Karpas-422 (cell line): ENCODE measurements around the gene MVD. TPM values are rescaled to one million over a fixed set of nuclear protein-coding genes. Genes with fewer than 3 reads are reported as not detected.

Source experiments
- DNase-seq: peaks from one replicate; pipeline ENCODE4 v3.0.0-alpha.2; 2015
- H2AFZ ChIP-seq: fragments of 200-600 bp; sonication (generic); 2 replicates; pipeline ENCODE4 v1.6.1; 2014; ENCODE audit warnings: antibody characterized with exemption, low read length, mixed read lengths
- H3K27ac ChIP-seq: fragments of 200-600 bp; sonication (generic); 2 replicates; pipeline ENCODE4 v1.5.1; 2014; ENCODE audit warnings: mild to moderate bottlenecking, low read length, moderate library complexity
- H3K27me3 ChIP-seq: fragments of 200-600 bp; sonication (generic); 2 replicates; pipeline ENCODE4 v1.6.1; 2014; ENCODE audit warnings: low read length, mixed read lengths
- H3K36me3 ChIP-seq: fragments of 200-600 bp; sonication (generic); 2 replicates; pipeline ENCODE4 v1.6.1; 2014; ENCODE audit warnings: low read length, mixed read lengths; ENCODE audit not compliant: insufficient read depth
- H3K4me1 ChIP-seq: fragments of 200-600 bp; sonication (generic); 2 replicates; pipeline ENCODE4 v1.6.1; 2014; ENCODE audit warnings: mild to moderate bottlenecking, low read length, mixed read lengths
- H3K4me2 ChIP-seq: fragments of 200-600 bp; sonication (generic); 2 replicates; pipeline ENCODE4 v1.6.1; 2014; ENCODE audit warnings: low read length, low read depth, mild to moderate bottlenecking; ENCODE audit not compliant: poor library complexity, severe bottlenecking
- H3K4me3 ChIP-seq: fragments of 200-600 bp; sonication (generic); 2 replicates; pipeline ENCODE4 v1.5.1; 2014; ENCODE audit warnings: mild to moderate bottlenecking, antibody characterized with exemption, low read length, mixed read lengths
- H3K79me2 ChIP-seq: fragments of 200-600 bp; sonication (generic); 2 replicates; pipeline ENCODE4 v1.6.1; 2014; ENCODE audit warnings: mild to moderate bottlenecking, low read length, mixed read lengths
- H3K9ac ChIP-seq: fragments of 200-600 bp; sonication (generic); 2 replicates; pipeline ENCODE4 v1.6.0; 2014; ENCODE audit warnings: low read length
- H3K9me2 ChIP-seq: fragments of 200-600 bp; sonication (generic), shearing (Covaris generic); replicated peaks from 2 replicates; pipeline ENCODE4 v1.6.0; 2014; ENCODE audit warnings: mild to moderate bottlenecking, low read length, moderate library complexity; ENCODE audit not compliant: insufficient read depth
- H3K9me3 ChIP-seq: fragments of 300-700, 200-600 bp; sonication (generic); 2 replicates; pipeline ENCODE4 v1.6.1; 2014; ENCODE audit warnings: low read length, mixed read lengths
- H4K20me1 ChIP-seq: fragments of 200-600 bp; sonication (generic); 2 replicates; pipeline ENCODE4 v1.6.1; 2014; ENCODE audit warnings: mild to moderate bottlenecking, antibody characterized with exemption, low read length, low read depth; ENCODE audit not compliant: insufficient read depth
- total RNA-seq: library from RNA; depleted of rRNA; stranded (reverse); fragments of >200 nt; shearing (Covaris generic); gene quantifications from 2 replicates; pipeline ENCODE4 v1.2.3, GENCODE V29; 2014; ENCODE audit warnings: low replicate concordance

MVD gene
- total RNA-seq, 1 experiment from 2014 or later = 35.0 TPM

DNA sequence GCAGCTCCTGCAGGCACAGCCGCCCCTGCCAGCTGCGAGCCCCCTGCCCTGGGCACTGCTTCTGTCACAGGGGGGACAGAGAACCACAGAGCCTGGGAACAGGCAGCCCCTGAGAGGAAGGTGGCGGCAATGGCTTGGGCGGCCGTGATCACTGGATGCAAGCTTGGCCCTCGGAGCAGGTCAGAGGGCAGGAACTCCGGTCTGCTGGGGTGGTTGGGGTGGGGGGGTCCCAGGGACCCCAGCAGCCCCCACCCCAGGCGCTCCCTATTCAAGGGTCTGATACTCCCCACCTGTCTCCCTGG lies 10.2 kb downstream of the MVD start:
- H3K27me3 ChIP-seq = no peaks in the 10 kb centered on the region
- no peaks in the 10 kb centered on the region; the same call in 1 of the 2 replicates for H3K36me3 ChIP-seq
- H3K4me1 ChIP-seq = peaks cover 34% of the 10 kb centered on the region
- no peak overlapping the region for H3K4me3 ChIP-seq
- H3K9me2 ChIP-seq = no peaks in the 10 kb centered on the region
- no peak for DNase-seq
- peak overlapping the region; percentile 97 for H3K4me2 ChIP-seq
- H3K9me3 ChIP-seq = no peaks in the 10 kb centered on the region
- no peak overlapping the region for H3K27ac ChIP-seq
- peaks cover 18% of the 10 kb centered on the region for H3K79me2 ChIP-seq
- H3K9ac ChIP-seq = 0 out of 2 replicates have a peak overlapping the region, but pooled peaks have one; percentile 99
- no peak overlapping the region for H2AFZ ChIP-seq
- H4K20me1 ChIP-seq = peaks cover 25% of the 10 kb centered on the region

DNA sequence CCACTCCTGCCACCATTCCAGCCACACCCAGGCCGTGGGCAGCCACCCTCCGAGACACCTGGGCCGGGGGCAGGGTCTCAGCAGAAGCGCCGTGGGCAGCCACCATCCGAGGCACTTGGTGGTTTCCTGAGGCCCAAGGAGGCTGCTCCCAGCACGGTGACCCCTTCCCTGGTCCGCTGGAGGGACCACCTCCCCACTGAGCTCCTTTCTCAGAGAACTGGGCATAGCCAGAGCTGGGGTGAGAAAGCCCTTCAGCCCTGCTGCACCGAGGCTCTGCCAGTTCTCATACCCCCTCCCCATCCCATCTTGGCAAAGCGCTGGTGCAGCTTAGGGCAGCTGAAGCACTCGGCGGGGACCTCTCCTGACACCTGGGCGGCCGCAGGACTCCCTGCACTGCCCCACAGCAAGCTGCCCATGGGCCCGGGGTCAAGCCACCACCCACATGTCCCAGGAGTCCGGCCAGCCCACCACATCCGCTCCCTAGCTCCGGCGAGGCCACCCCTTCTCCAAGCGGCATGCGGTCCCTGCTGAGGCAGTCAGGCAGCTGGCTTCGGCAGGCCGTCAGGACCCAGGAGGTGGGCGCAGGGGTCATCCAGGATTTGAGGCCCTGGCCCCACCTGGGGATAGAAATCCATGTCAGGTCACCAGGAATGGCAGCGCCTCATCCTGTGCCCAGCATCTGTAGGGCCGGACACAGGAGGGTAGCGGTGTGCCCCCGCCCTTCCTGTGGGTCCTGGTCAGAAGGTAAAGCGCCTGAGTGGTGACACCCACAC lies 10.7 kb downstream of the MVD start:
- DNase-seq = no peak
- Histone ChIP-seq H2AFZ (no peak overlapping the region), H3K36me3 (no peaks in the 10 kb centered on the region; the same call in 1 of the 2 replicates), H4K20me1 (peaks cover 29% of the 10 kb centered on the region), H3K4me3 (peak overlapping the region; percentile 100), H3K9me2 (no peaks in the 10 kb centered on the region), H3K27me3 (no peaks in the 10 kb centered on the region), H3K9ac (peak overlapping the region; percentile 99), H3K4me1 (peaks cover 34% of the 10 kb centered on the region), H3K4me2 (peak overlapping the region; percentile 97), H3K9me3 (no peaks in the 10 kb centered on the region), H3K27ac (peak overlapping the region; percentile 94), H3K79me2 (peaks cover 18% of the 10 kb centered on the region)

DNA sequence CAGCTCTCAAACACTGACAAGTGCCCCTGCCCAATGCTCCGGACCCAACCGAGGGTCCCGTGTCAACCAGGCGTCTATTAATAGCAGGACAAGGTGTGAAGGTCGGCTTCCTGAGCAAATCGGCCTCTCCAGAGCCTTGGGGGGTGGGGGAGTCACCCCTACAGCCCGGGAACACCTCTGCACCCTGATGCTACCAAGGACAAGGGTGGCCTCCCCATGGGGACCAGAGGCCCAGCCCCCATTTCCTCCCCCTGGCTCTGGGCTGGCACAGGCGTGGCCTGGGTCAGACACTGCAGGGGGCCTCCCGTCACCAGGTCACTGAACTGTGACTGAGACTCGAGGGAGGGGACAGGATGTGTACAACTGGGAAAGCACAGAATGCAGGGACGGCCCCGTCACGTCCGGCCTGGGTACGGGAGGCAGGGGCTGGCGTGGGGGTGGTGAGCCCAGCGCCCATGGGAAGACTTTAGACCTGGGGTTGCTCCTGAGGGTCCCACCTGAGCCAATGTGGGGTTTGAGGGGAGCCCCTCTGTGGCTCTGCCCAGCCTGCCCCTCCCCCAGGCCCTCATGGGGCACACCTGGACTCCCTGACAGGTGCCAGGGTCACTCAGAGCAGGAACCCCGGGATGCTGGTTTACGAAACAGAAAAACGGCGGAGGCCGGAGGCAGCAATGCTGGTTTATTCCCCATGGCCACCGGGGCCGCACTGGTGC lies 11.5 kb downstream of the MVD start:
- DNase-seq = peak; percentile 95

DNA sequence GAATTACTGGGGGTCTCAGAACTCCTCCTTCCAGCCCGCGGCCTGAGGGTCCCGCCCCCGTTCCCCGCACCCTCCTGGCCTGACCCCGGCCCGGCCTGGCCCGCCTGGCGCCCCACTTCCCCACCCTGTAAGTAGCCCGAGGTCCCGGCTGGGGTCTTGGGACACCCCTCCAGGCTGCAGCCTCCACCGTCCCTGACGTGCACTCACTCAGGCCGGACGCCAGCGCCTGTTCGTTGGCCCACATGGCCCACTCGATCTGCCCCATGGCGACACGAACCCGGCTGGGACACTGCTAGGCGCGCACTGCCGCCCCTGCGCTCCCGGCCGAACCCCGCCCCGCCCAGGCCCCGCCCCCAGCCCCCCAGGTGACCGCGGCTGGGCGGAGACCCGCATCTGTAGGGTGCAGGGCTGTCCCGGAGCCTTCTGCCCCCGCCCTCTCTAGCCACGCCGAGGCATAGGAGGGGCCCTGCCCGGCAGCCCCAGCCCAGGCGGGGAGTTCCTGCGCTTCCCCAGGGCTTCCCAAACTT lies 12.1 kb downstream of the MVD start, which contains the start of gene CYBA:
Gene CYBA (minus strand): TSS at position 305 of the 527 bp plus-strand sequence. CDS start 40 bp downstream, at position 265.
- peak within 1 kb of the TSS; percentile 99 for H3K9ac ChIP-seq
- no peaks in the 10 kb centered on the region for H3K27me3 ChIP-seq
- peak within 1 kb of the TSS; percentile 100 for H3K4me3 ChIP-seq
- peaks cover 34% of the 10 kb centered on the region for H4K20me1 ChIP-seq
- H3K27ac ChIP-seq = peak within 1 kb of the TSS; percentile 94
- H2AFZ ChIP-seq = no peak within 1 kb of the TSS; the same call in 1 of the 2 replicates
- no peaks in the 10 kb centered on the region for H3K9me2 ChIP-seq
- H3K36me3 ChIP-seq = no peaks in the 10 kb centered on the region; the same call in 1 of the 2 replicates
- peak within 1 kb of the TSS; percentile 97 for H3K4me2 ChIP-seq
- H3K4me1 ChIP-seq = peaks cover 34% of the 10 kb centered on the region
- peaks cover 18% of the 10 kb centered on the region for H3K79me2 ChIP-seq
- no peaks in the 10 kb centered on the region for H3K9me3 ChIP-seq
- DNase-seq = peak; percentile 95

More for the DNA sequence above, 11.5 kb downstream of the MVD start:
- no peaks in the 10 kb centered on the region; the same call in 1 of the 2 replicates for H3K36me3 ChIP-seq
- no peaks in the 10 kb centered on the region for H3K27me3 ChIP-seq
- peak overlapping the region; percentile 94 for H3K27ac ChIP-seq
- no peaks in the 10 kb centered on the region for H3K9me3 ChIP-seq
- peaks cover 31% of the 10 kb centered on the region for H4K20me1 ChIP-seq
- H3K9ac ChIP-seq = peak overlapping the region; percentile 99
- H3K79me2 ChIP-seq = peaks cover 18% of the 10 kb centered on the region
- peak overlapping the region; percentile 97 for H3K4me2 ChIP-seq
- no peak overlapping the region for H2AFZ ChIP-seq
- H3K4me1 ChIP-seq = peaks cover 34% of the 10 kb centered on the region
- H3K4me3 ChIP-seq = peak overlapping the region; percentile 100
- no peaks in the 10 kb centered on the region for H3K9me2 ChIP-seq

DNA sequence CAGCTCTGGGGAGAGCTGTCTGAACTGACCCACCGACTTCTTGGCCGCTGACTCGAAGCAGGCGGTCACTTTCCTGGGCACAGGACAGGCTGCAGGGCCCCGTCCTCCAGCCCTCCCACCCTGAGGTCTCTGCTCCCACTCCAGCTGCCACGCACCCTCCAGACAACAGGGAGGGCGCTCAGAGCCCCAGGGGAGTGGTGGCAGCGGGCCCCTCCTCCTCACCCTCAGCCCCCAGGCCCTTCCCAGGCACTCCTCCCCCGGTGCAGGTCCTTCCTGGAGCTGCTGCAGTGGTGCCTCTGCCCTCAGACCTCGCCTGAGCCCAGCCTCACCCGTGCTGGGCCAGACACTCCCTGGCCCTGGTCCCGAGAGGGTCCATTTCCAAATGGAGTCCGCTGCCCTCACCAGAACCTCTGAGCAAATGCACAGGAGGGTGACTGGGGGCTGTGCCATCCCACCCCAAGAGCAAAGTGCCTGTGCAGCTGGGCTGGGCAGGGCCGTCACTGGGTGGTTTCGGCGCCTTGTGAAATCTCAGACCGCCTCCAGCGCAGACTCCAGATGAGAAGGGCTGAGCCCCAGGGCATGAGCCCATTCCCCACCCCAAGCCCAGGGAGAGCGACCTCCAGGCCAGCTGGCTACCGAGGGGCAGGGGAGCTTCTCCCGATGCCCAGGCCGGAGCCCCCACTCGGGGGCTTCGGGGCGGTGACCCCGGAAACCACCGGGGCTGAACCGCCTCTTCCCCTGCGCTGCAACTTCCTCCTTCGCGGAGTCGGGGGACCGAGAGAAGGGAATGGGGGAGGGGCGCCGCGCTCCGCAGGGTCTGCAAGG lies 12.8 kb downstream of the MVD start:
- Histone ChIP-seq H3K79me2 (peaks cover 18% of the 10 kb centered on the region), H3K4me2 (peak overlapping the region; percentile 97), H3K36me3 (no peaks in the 10 kb centered on the region; the same call in 1 of the 2 replicates), H3K4me3 (peak overlapping the region; percentile 100), H3K9ac (peak overlapping the region; percentile 99), H3K4me1 (peaks cover 34% of the 10 kb centered on the region), H2AFZ (no peak overlapping the region; the same call in 1 of the 2 replicates), H3K27me3 (no peaks in the 10 kb centered on the region), H3K9me2 (no peaks in the 10 kb centered on the region), H3K9me3 (no peaks in the 10 kb centered on the region), H4K20me1 (peaks cover 34% of the 10 kb centered on the region), H3K27ac (peak overlapping the region; percentile 94)
- DNase-seq = peak; percentile 81

DNA sequence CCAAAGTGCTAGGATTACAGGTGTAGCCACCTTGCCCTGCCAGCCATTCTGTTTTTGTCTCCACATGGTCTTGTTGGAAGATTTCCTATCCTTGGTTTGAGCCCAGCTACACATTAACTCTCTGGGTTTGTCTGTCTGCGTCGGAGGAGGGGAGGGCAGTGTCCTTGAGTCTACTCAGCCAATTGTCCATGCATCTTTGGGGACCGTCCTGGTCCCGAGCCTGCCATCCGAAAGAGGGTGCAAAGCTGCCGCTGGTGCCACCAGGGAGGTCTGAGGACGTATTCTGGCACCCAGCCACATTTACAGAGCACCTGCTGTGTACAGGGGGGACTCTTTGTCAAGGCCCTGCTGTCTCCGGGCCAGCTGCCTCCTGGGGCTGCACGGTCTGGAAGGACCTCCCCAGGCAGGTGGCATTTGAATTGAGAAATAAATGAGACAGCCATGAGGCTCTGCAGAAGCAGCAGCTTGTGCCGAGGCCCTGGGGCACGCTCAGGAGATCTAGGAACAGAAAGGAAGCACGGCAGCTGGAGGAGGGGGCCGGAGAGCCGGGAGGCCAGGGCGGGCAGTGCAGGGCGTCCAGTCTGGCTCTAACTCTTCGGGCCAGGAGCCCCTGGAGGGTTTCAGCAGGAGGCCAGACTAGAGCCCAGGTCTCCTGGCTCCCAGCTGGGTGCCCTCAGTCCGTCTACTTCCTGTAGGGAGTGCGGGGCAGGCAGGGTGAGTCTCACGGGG lies 13.5 kb downstream of the MVD start:
- H3K4me1 ChIP-seq = peaks cover 34% of the 10 kb centered on the region
- DNase-seq = no peak
- peaks cover 18% of the 10 kb centered on the region for H3K79me2 ChIP-seq

More for the DNA sequence above, 13.5 kb downstream of the MVD start:
- H3K27me3 ChIP-seq = no peaks in the 10 kb centered on the region
- peak overlapping the region; percentile 94; the same call in 1 of the 2 replicates for H3K27ac ChIP-seq
- no peaks in the 10 kb centered on the region; the same call in 1 of the 2 replicates for H3K36me3 ChIP-seq
- H3K9me3 ChIP-seq = no peaks in the 10 kb centered on the region
- H3K9me2 ChIP-seq = no peaks in the 10 kb centered on the region
- no peak overlapping the region for H2AFZ ChIP-seq
- H3K9ac ChIP-seq = peak overlapping the region; percentile 99
- H4K20me1 ChIP-seq = peaks cover 34% of the 10 kb centered on the region
- peak overlapping the region; percentile 100 for H3K4me3 ChIP-seq
- H3K4me2 ChIP-seq = peak overlapping the region; percentile 97
